HCT116 (cell line): ENCODE data around the gene PHKB. TPM values are rescaled to one million over a fixed set of nuclear protein-coding genes. Genes with fewer than 3 reads are reported as not detected.

Experiments
- ATAC-seq: fragments of 200-7000 bp; cut with Tn5 transposase; 2 replicates; pipeline ENCODE4 v1.9.1; 2020; ENCODE audit warnings: mild to moderate bottlenecking, moderate library complexity
- BruUV-seq: library from RNA; stranded (reverse); fragments of 400-500 nt; replicated peaks from 2 replicates; lab custom pipeline; 2021; lab: Mats Ljungman, UMichigan
- CTCF ChIA-PET: fragments of 300-600 bp; sonication (Branson Sonifier 250); formaldehyde crosslinking; loops from one replicate; lab custom pipeline; 2021; ENCODE audit warnings: antibody characterized with exemption; lab: Charles Lee
- POLR2A ChIA-PET: fragments of 300-600, 350-600 bp; sonication (Branson Sonifier 250); formaldehyde crosslinking; loops from one replicate; lab custom pipeline; 2021; ENCODE audit warnings: antibody characterized with exemption; lab: Charles Lee
- RAD21 ChIA-PET, 2 experiments: fragments of 300-600 bp; sonication (Branson Sonifier 250); formaldehyde crosslinking; loops; one replicate each; lab custom pipeline; 2023; ENCODE audit warnings: low total read pairs in 2 of 2; ENCODE audit not compliant: uncharacterized antibody in 2 of 2, unreplicated experiment in 2 of 2, low non-redundant PET in 1 of 2; lab: Charles Lee
- DNase-seq: peaks from one replicate; pipeline ENCODE4 v3.0.0-alpha.2; 2010; ENCODE audit warnings: low read depth, low spot score
- H2AFZ ChIP-seq: fragments of 200-600 bp; shearing (Covaris generic), sonication (generic); 2 replicates; pipeline ENCODE4 v1.6.1; 2017; ENCODE audit warnings: low read depth, mixed run types, mixed read lengths, antibody characterized with exemption, low read length; ENCODE audit not compliant: poor library complexity, severe bottlenecking
- H3K27ac ChIP-seq: 2 replicates; pipeline ENCODE4 v1.5.1; 2012; ENCODE audit warnings: low read depth, low read length
- H3K27me3 ChIP-seq: fragments of 200-600 bp; sonication (generic); 2 replicates; pipeline ENCODE4 v1.6.1; 2016; ENCODE audit warnings: mixed run types, low read length, mixed read lengths; ENCODE audit not compliant: insufficient read depth
- H3K36me3 ChIP-seq, 2 experiments: fragments of 200-500 bp in 1 of 2; fragments of 200-600 bp in 1 of 2; sonication (Bioruptor generic) in 1 of 2; sonication (generic) in 1 of 2; 2 replicates each; pipeline versions ENCODE4 v1.5.1 to v1.6.1; 2014 to 2016; ENCODE audit warnings: low read length in 2 of 2, inconsistent platforms in 1 of 2, mixed read lengths in 1 of 2, mixed run types in 1 of 2; ENCODE audit not compliant: insufficient read depth in 2 of 2, control insufficient read depth in 1 of 2
- H3K4me1 ChIP-seq, 2 experiments: fragments of 200-600 bp in 1 of 2; sonication (generic) in 1 of 2; 2 replicates each; pipeline versions ENCODE4 v1.5.1 to v1.6.1; 2012 to 2017; ENCODE audit warnings: low read length in 2 of 2, inconsistent platforms in 1 of 2, mild to moderate bottlenecking in 1 of 2, mixed read lengths in 1 of 2, mixed run types in 1 of 2, moderate library complexity in 1 of 2; ENCODE audit not compliant: insufficient read depth in 2 of 2, control insufficient read depth in 1 of 2
- H3K4me2 ChIP-seq: fragments of 200-600 bp; sonication (generic); 2 replicates; pipeline ENCODE4 v1.6.1; 2017; ENCODE audit warnings: mixed run types, low read length, mixed read lengths
- H3K4me3 ChIP-seq, 2 experiments: fragments of 200-600 bp in 1 of 2; sonication (generic) in 1 of 2; replicated peaks in 1 of 2; 2 replicates each; pipeline ENCODE4 v1.5.1; 2011 to 2016; ENCODE audit warnings: low read length in 2 of 2, control low read depth in 1 of 2, low read depth in 1 of 2, mild to moderate bottlenecking in 1 of 2, mixed read lengths in 1 of 2, mixed run types in 1 of 2
- H3K79me2 ChIP-seq: fragments of 200-600 bp; sonication (generic); 2 replicates; pipeline ENCODE4 v1.6.1; 2017; ENCODE audit warnings: mild to moderate bottlenecking, mixed run types, low read length, moderate library complexity, mixed read lengths; ENCODE audit not compliant: insufficient read depth
- H3K9ac ChIP-seq: fragments of 200-600 bp; sonication (generic); 2 replicates; pipeline ENCODE4 v1.6.1; 2016; ENCODE audit warnings: low read length, mixed read lengths
- H3K9me2 ChIP-seq: fragments of 200-600 bp; sonication (generic), shearing (Covaris generic); 2 replicates; pipeline ENCODE4 v1.6.1; 2017; ENCODE audit warnings: mixed run types, mild to moderate bottlenecking, moderate library complexity; ENCODE audit not compliant: insufficient read depth
- H3K9me3 ChIP-seq, 2 experiments: fragments of 200-500 bp in 1 of 2; fragments of 200-600 bp in 1 of 2; sonication (Bioruptor generic) in 1 of 2; sonication (generic) in 1 of 2; 2 replicates each; pipeline ENCODE4 v1.6.1; 2014 to 2017; ENCODE audit warnings: low read length in 2 of 2, mixed read lengths in 2 of 2, inconsistent platforms in 1 of 2, low read depth in 1 of 2, mild to moderate bottlenecking in 1 of 2, mixed run types in 1 of 2, moderate library complexity in 1 of 2; ENCODE audit not compliant: control insufficient read depth in 1 of 2, insufficient read depth in 1 of 2
- H4K20me1 ChIP-seq: fragments of 200-600 bp; sonication (generic), shearing (Covaris generic); 2 replicates; pipeline ENCODE4 v1.6.1; 2017; ENCODE audit warnings: mixed run types, mild to moderate bottlenecking, moderate library complexity; ENCODE audit not compliant: insufficient read depth
- CBX3 ChIP-seq: IDR thresholded peaks from 2 replicates; pipeline ENCODE4 v1.6.1; 2012; ENCODE audit warnings: low read depth
- CEBPB ChIP-seq: IDR thresholded peaks from 2 replicates; pipeline ENCODE4 v1.6.1; 2012; ENCODE audit warnings: low read depth
- POLR2AphosphoS5 ChIP-seq: IDR thresholded peaks from 2 replicates; pipeline ENCODE4 v1.6.1; 2011; ENCODE audit warnings: mild to moderate bottlenecking, low read depth, low read length, moderate library complexity
- TCF7L2 ChIP-seq: IDR thresholded peaks from 2 replicates; pipeline ENCODE4 v1.7.0; 2011; ENCODE audit warnings: borderline replicate concordance, inconsistent platforms; ENCODE audit not compliant: insufficient read depth, insufficient read length; ENCODE audit errors: extremely low read depth
- YY1 ChIP-seq: IDR thresholded peaks from 2 replicates; pipeline ENCODE4 v1.6.1; 2011; ENCODE audit warnings: low read length, low read depth, moderate library complexity, mild to moderate bottlenecking; ENCODE audit not compliant: insufficient replicate concordance; ENCODE audit errors: extremely low read depth
- ZFX ChIP-seq: fragments of 450-650 bp; IDR thresholded peaks from 2 replicates; pipeline ENCODE4 v1.6.1; 2017
- intact Hi-C: fragments of 100-400 bp; cut with micrococcal nuclease; formaldehyde crosslinking; loops from 2 replicates; pipeline ENCODE4 v1.10.0; 2022
- total RNA-seq: library from RNA; stranded (reverse); gene quantifications from one replicate; pipeline ENCODE4 v1.2.1, GENCODE V29; 2021; ENCODE audit not compliant: unreplicated experiment
- TF ChIP-seq, protein P1 (sequence below): IDR thresholded peaks from 2 replicates; pipeline ENCODE4 v1.6.1; 2011; ENCODE audit warnings: mild to moderate bottlenecking, low read length, moderate library complexity; ENCODE audit not compliant: insufficient replicate concordance; ENCODE audit errors: extremely low read depth
- TF ChIP-seq, protein P2 (sequence below): IDR thresholded peaks from 2 replicates; pipeline ENCODE4 v1.6.1; 2012; ENCODE audit warnings: low read depth
- TF ChIP-seq, protein P3 (sequence below), 3 experiments: fragments of 200-600 bp in 1 of 3; sonication (generic) in 1 of 3; IDR thresholded peaks in 2 of 3; conservative IDR thresholded peaks in 1 of 3; 2 replicates each; pipeline ENCODE4 v1.5.1; 2012 to 2017; ENCODE audit warnings: low read depth in 2 of 3, low read length in 2 of 3, antibody characterized with exemption in 1 of 3, borderline replicate concordance in 1 of 3, control low read depth in 1 of 3, mild to moderate bottlenecking in 1 of 3, mixed read lengths in 1 of 3, mixed run types in 1 of 3, moderate library complexity in 1 of 3; ENCODE audit not compliant: insufficient read depth in 1 of 3

The PHKB gene
- total RNA-seq, 1 experiment from 2014 or later, result 30.5 TPM

DNA sequence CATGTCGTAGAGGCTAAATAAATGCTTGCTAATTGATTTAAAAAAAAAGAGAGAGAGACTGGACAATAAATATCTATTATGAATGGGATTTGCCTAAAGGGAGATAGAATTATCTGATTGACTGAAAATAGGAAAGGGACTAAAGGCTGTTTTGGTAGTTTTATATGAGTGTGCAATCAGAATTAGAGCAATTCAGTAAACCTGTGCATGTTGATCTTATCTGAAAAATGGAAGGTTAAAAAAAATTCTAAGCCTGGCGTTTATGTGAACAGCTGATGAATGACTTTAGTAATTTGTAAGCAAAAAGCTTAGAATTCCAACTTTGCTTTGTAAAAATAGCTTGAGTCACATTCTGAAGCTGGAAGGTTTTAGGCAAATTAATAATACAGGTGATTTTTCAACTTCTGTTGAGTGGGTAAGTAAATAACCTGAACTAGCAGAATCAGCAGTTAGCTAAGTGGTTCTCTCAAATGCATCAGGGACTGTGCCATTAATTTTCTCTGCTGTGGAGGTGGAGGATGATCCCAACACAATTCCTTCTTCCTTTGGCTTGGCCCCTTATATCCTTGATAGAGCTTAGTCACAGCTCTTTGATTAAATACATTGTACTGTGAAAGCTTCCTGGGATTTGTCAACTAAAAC, 254.4 kb downstream of the PHKB start:
- Histone ChIP-seq H3K4me3 (no peak overlapping the region), H3K4me2 (no peak overlapping the region), H4K20me1 (no peaks in the 10 kb centered on the region), H3K27me3 (no peaks in the 10 kb centered on the region), H3K9me3 (no peaks in the 10 kb centered on the region), H3K4me1 (no peaks in the 10 kb centered on the region), H2AFZ (no peak overlapping the region), H3K9ac (no peak overlapping the region), H3K9me2 (no peaks in the 10 kb centered on the region; the same call in 1 of the 2 replicates), H3K79me2 (no peaks in the 10 kb centered on the region), H3K27ac (no peak overlapping the region), H3K36me3 (no peaks in the 10 kb centered on the region)
- DNase-seq, result no peak
- intact Hi-C loops, result no loop called here
- BruUV-seq, result no TSS peak
- ATAC-seq, result no peak
- TF ChIP-seq YY1, result no peak
- TF ChIP-seq, protein P1, sequence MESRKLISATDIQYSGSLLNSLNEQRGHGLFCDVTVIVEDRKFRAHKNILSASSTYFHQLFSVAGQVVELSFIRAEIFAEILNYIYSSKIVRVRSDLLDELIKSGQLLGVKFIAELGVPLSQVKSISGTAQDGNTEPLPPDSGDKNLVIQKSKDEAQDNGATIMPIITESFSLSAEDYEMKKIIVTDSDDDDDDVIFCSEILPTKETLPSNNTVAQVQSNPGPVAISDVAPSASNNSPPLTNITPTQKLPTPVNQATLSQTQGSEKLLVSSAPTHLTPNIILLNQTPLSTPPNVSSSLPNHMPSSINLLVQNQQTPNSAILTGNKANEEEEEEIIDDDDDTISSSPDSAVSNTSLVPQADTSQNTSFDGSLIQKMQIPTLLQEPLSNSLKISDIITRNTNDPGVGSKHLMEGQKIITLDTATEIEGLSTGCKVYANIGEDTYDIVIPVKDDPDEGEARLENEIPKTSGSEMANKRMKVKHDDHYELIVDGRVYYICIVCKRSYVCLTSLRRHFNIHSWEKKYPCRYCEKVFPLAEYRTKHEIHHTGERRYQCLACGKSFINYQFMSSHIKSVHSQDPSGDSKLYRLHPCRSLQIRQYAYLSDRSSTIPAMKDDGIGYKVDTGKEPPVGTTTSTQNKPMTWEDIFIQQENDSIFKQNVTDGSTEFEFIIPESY, result no peak
- TF ChIP-seq TCF7L2, result no peak
- TF ChIP-seq ZFX, result no peak
- no peak for TF ChIP-seq CBX3
- TF ChIP-seq POLR2AphosphoS5, result no peak
- TF ChIP-seq, protein P2, sequence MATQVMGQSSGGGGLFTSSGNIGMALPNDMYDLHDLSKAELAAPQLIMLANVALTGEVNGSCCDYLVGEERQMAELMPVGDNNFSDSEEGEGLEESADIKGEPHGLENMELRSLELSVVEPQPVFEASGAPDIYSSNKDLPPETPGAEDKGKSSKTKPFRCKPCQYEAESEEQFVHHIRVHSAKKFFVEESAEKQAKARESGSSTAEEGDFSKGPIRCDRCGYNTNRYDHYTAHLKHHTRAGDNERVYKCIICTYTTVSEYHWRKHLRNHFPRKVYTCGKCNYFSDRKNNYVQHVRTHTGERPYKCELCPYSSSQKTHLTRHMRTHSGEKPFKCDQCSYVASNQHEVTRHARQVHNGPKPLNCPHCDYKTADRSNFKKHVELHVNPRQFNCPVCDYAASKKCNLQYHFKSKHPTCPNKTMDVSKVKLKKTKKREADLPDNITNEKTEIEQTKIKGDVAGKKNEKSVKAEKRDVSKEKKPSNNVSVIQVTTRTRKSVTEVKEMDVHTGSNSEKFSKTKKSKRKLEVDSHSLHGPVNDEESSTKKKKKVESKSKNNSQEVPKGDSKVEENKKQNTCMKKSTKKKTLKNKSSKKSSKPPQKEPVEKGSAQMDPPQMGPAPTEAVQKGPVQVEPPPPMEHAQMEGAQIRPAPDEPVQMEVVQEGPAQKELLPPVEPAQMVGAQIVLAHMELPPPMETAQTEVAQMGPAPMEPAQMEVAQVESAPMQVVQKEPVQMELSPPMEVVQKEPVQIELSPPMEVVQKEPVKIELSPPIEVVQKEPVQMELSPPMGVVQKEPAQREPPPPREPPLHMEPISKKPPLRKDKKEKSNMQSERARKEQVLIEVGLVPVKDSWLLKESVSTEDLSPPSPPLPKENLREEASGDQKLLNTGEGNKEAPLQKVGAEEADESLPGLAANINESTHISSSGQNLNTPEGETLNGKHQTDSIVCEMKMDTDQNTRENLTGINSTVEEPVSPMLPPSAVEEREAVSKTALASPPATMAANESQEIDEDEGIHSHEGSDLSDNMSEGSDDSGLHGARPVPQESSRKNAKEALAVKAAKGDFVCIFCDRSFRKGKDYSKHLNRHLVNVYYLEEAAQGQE, result no peak
- TF ChIP-seq, protein P3, sequence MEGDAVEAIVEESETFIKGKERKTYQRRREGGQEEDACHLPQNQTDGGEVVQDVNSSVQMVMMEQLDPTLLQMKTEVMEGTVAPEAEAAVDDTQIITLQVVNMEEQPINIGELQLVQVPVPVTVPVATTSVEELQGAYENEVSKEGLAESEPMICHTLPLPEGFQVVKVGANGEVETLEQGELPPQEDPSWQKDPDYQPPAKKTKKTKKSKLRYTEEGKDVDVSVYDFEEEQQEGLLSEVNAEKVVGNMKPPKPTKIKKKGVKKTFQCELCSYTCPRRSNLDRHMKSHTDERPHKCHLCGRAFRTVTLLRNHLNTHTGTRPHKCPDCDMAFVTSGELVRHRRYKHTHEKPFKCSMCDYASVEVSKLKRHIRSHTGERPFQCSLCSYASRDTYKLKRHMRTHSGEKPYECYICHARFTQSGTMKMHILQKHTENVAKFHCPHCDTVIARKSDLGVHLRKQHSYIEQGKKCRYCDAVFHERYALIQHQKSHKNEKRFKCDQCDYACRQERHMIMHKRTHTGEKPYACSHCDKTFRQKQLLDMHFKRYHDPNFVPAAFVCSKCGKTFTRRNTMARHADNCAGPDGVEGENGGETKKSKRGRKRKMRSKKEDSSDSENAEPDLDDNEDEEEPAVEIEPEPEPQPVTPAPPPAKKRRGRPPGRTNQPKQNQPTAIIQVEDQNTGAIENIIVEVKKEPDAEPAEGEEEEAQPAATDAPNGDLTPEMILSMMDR (IDR thresholded peaks at IDR 0.05 in 2 of 3, conservative IDR thresholded peaks at IDR 0.05 in 1 of 3; ENCODE audit: borderline replicate concordance in 1 of 3, insufficient read depth in 1 of 3, low read depth in 2 of 3, low read length in 2 of 3), result no peak
- no peak for TF ChIP-seq CEBPB
- ChIA-PET POLR2A (no interaction called here), RAD21 (no interaction called here), CTCF (no interaction called here)
